GM12891 (cell line): ENCODE data around the gene GPNMB.

Experiments
- PAX5 ChIP-seq: IDR thresholded peaks from 2 replicates; pipeline ENCODE4 v1.6.1; 2011; ENCODE audit warnings: low read length, moderate library complexity, mild to moderate bottlenecking; ENCODE audit not compliant: insufficient read depth, severe bottlenecking
- POLR2A ChIP-seq: IDR thresholded peaks from 2 replicates; pipeline ENCODE4 v1.6.1; 2011; ENCODE audit warnings: low read depth, low read length, control low read depth
- POLR2AphosphoS5 ChIP-seq: IDR thresholded peaks from 2 replicates; pipeline ENCODE4 v1.6.1; 2011; ENCODE audit warnings: low read depth, low read length, control low read depth
- POU2F2 ChIP-seq: IDR thresholded peaks from 2 replicates; pipeline ENCODE4 v1.6.1; 2011; ENCODE audit warnings: low read depth, mild to moderate bottlenecking, control low read depth, low read length, moderate library complexity
- SPI1 ChIP-seq: IDR thresholded peaks from 2 replicates; pipeline ENCODE4 v1.6.1; 2011; ENCODE audit warnings: low read depth, low read length, control low read depth
- TAF1 ChIP-seq: IDR thresholded peaks from 2 replicates; pipeline ENCODE4 v1.6.1; 2011; ENCODE audit warnings: low read depth, low read length, control low read depth

DNA sequence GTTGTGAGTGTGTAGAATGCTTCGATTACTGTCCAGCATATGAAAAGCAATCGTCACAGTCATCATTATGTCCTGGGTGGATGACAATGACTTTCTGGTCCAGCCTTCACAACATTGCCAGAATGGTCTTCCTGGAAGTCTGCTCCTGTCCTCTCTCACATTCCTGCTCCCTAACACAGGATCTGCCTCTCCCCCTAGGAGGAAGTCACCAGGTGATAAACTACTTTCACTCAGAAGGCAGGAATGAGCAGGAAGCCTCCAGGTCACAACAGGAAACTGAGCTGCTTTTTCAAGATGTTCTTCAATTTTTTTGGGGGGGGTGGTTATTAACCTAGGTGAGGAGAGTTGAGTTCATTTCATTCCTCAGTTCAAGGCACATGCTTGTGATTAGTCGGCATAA lies 13.6 kb upstream of the GPNMB start:
- TF ChIP-seq POLR2A (no peak), SPI1 (no peak), TAF1 (no peak), POLR2AphosphoS5 (no peak), POU2F2 (no peak), PAX5 (no peak)
